Body of pancreas (tissue), 4 donors: Measurements from ENCODE around the gene HDAC3. TPM values are rescaled to one million over a fixed set of nuclear protein-coding genes. Genes with fewer than 3 reads are reported as not detected.

Experiments used
- ATAC-seq: fragments of 150-250 bp; one replicate; pipeline ENCODE4 v1.9.1; 2016
- DNase-seq, 4 donors: peaks; one replicate each; pipeline ENCODE4 v3.0.0-alpha.2; 2019
- H3K27ac ChIP-seq, 4 donors: fragments of 200-600 bp; sonication (generic); 1 replicate in 3 of 4; 2 replicates in 1 of 4; pipeline versions ENCODE4 v1.5.1 to v1.6.1; 2016 to 2019; ENCODE audit warnings: mild to moderate bottlenecking in 1 of 4, mixed read lengths in 1 of 4, moderate library complexity in 1 of 4
- H3K27me3 ChIP-seq, 2 donors: fragments of 200-600 bp; sonication (generic); one replicate each; pipeline ENCODE4 v1.6.0; 2016; ENCODE audit warnings: mild to moderate bottlenecking in 1 of 2
- H3K36me3 ChIP-seq, 2 donors: fragments of 200-600 bp; sonication (generic); replicated peaks in 1 of 2; 2 replicates each; pipeline ENCODE4 v1.5.1; 2016; ENCODE audit warnings: low read depth in 2 of 2; ENCODE audit not compliant: insufficient read depth in 1 of 2
- H3K4me1 ChIP-seq: fragments of 200-600 bp; sonication (generic); one replicate; pipeline ENCODE4 v1.6.0; 2016
- H3K4me3 ChIP-seq, 2 donors: fragments of 200-600 bp; sonication (generic); 1 replicate in 1 of 2; 2 replicates in 1 of 2; pipeline ENCODE4 v1.5.1; 2016 to 2019
- H3K9me3 ChIP-seq, 3 donors: fragments of 200-600 bp; sonication (generic); 1 replicate in 2 of 3; 2 replicates in 1 of 3; pipeline ENCODE4 v1.5.1; 2016
- CTCF ChIP-seq, 7 experiments: fragments of 450-650 bp in 4 of 7; fragments of 200-600 bp in 3 of 7; sonication (generic) in 3 of 7; IDR thresholded peaks; one replicate each; pipeline ENCODE4 v1.5.1; 2016 to 2019; ENCODE audit warnings: antibody characterized with exemption in 7 of 7
- POLR2A ChIP-seq, 3 donors: fragments of 450-650 bp; IDR thresholded peaks; one replicate each; pipeline ENCODE4 v1.6.1; 2016; ENCODE audit warnings: antibody characterized with exemption in 3 of 3, mild to moderate bottlenecking in 2 of 3
- WGBS, 2 donors: methylation state at CpG; one replicate each; pipeline ENCODE4 v1.1.5; 2017; 5-methylcytosine and 5-hydroxymethylcytosine counted together
- intact Hi-C: fragments of 100-400 bp; cut with DNase I; formaldehyde crosslinking; loops from one replicate; pipeline ENCODE4 v1.15.1; 2023
- small RNA-seq: library from RNA; depleted of rRNA; stranded (forward); fragments of <200 nt; gene quantifications from one replicate; pipeline ENCODE3, GENCODE V24; 2016
- total RNA-seq, 2 donors: library from RNA; depleted of rRNA; stranded (reverse); fragments of >200 nt; gene quantifications; one replicate each; pipeline ENCODE4 v1.1.0, GENCODE V29; 2016

The HDAC3 gene
- total RNA-seq, 2 donors from 2014 or later = 42.8 to 63.8 TPM

- H3K36me3 ChIP-seq = peaks cover 16 to 65% of the 10 kb centered on the region in 2 donors
- no peak overlapping the region for H3K27ac ChIP-seq
- no peak overlapping the region for H3K4me3 ChIP-seq
- no peaks in the 10 kb centered on the region for H3K27me3 ChIP-seq
- no peaks in the 10 kb centered on the region for H3K9me3 ChIP-seq
- H3K4me1 ChIP-seq = no peaks in the 10 kb centered on the region
- intact Hi-C loops = no loop called here
- no peak for TF ChIP-seq CTCF (IDR thresholded peaks at IDR 0.05)
- no peak for TF ChIP-seq POLR2A (IDR thresholded peaks at IDR 0.05)
- WGBS, 2 donors = 68 to 70% methylated on average over 3 to 4 of the region's 4 CpGs
- ATAC-seq = no peak
- no peak for DNase-seq
These were observed 63.0 kb downstream of the HDAC3 start for GRCh38 chr5:141573489-141574121.

Small RNA genes within 50 kb of the gene (small RNA-seq; reads per million reads assigned to genes)
- gene RPS27AP10 = not detected

Other genes starting within 250 kb of the HDAC3 start
- gene PCDHGB4, start 249.2 kb downstream of the HDAC3 start, total RNA-seq = 1 to 10 TPM; 3.6 to 4.9 TPM
- 10 to 100 TPM in 1 of 2 donors, 1 to 10 TPM in 1; 4.2 to 10.2 TPM for gene PCDHGA8, start 244.2 kb downstream of the HDAC3 start, total RNA-seq
- gene PCDHGB5, start 238.9 kb downstream of the HDAC3 start, total RNA-seq = 10 to 100 TPM in 1 of 2 donors, 1 to 10 TPM in 1; 7.8 to 15.2 TPM
- 1 to 10 TPM; 4.9 to 8.2 TPM for gene PCDHGA9, start 234.1 kb downstream of the HDAC3 start, total RNA-seq
- gene PCDHGB6, start 228.8 kb downstream of the HDAC3 start, total RNA-seq = 1 to 10 TPM; 4.6 to 8.0 TPM
- 1 to 10 TPM; 5.3 to 5.4 TPM for gene PCDHGA10, start 223.9 kb downstream of the HDAC3 start, total RNA-seq
- gene PCDHGB7, start 219.2 kb downstream of the HDAC3 start, total RNA-seq = 1 to 10 TPM; 7.0 to 7.9 TPM
- 1 to 10 TPM; 4.9 to 6.9 TPM for gene PCDHGA11, start 215.8 kb downstream of the HDAC3 start, total RNA-seq
- 1 to 10 TPM; 5.3 to 5.4 TPM for gene PCDHGA12, start 206.3 kb downstream of the HDAC3 start, total RNA-seq
- 10 to 100 TPM in 1 of 2 donors, 1 to 10 TPM in 1; 9.6 to 16.1 TPM for gene PCDHGC3, start 160.9 kb downstream of the HDAC3 start, total RNA-seq
- 1 to 10 TPM; 1.6 to 2.0 TPM for gene PCDHGC4, start 151.8 kb downstream of the HDAC3 start, total RNA-seq
- 1 to 10 TPM; 2.0 to 3.1 TPM for gene PCDHGC5, start 147.8 kb downstream of the HDAC3 start, total RNA-seq
- gene DIAPH1, start 17.8 kb downstream of the HDAC3 start, total RNA-seq = 10 to 100 TPM; 28.3 to 47.0 TPM
- 1 to 10 TPM; 2.9 to 8.9 TPM for gene RELL2, start 148 bp upstream of the HDAC3 start, total RNA-seq
- 10 to 100 TPM; 34.8 to 40.9 TPM for gene FCHSD1, start 14.6 kb upstream of the HDAC3 start, total RNA-seq
- gene ARAP3, start 45.4 kb upstream of the HDAC3 start, total RNA-seq = 1 to 10 TPM; 3.9 to 4.6 TPM
- gene PCDH1, start 241.6 kb upstream of the HDAC3 start, total RNA-seq = 10 to 100 TPM; 24.9 to 31.3 TPM